H1 (cell line): ENCODE measurements around the gene COL19A1. TPM values are rescaled to one million over a fixed set of nuclear protein-coding genes. Genes with fewer than 3 reads are reported as not detected.

Source experiments
- polyA plus RNA-seq, 7 experiments: library from polyadenylated mRNA; depleted of rRNA in 3 of 7; stranded (reverse) in 5 of 7; unstranded in 2 of 7; fragments of >200 nt in 5 of 7; fragments of 200-250 nt in 2 of 7; gene quantifications; 1 replicate in 5 of 7; 2 replicates in 1 of 7; 4 replicates in 1 of 7; pipeline versions ENCODE4 v1.2.1 to v1.2.3, GENCODE V29; 2011 to 2013; ENCODE audit warnings: missing spikeins in 2 of 7, mixed read lengths in 2 of 7
- total RNA-seq: library from RNA; stranded (reverse); fragmentation: NEBNext Ultra II Directional; extraction: Animal tissue kit (Norgen Biotek cat#: 25700); gene quantifications from 2 replicates; pipeline ENCODE4 v1.2.1, GENCODE V29; 2021
- TF ChIP-seq, protein P1 (sequence below): IDR thresholded peaks from 2 replicates; pipeline ENCODE4 v1.6.1; 2012; ENCODE audit warnings: inconsistent platforms

Gene COL19A1
- total and polyA plus RNA-seq, 2 of the 8 experiments (the other 6 are each of a cell fraction or from before 2014, with no cell fraction given), result not detected

DNA sequence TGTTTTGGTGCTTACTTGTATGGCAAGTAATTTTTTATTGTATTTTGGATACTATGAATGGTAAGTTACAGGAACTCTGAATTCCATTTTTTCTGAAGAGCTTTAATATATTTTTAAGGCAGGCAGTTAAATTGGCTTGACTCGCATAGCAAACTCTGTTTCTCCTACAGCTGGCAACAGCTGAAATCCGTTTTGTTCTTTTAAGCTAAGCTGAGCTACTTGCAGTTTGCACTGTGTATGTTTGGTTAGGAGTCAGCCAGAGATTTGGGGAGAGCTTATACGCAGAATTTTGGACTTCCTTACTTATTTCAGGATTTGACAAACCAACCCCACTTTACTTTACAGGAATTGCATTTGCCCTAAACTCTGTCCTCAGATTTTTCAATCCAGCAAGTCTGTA lies 179.1 kb downstream of the COL19A1 start (continued):
- TF ChIP-seq, protein P1, sequence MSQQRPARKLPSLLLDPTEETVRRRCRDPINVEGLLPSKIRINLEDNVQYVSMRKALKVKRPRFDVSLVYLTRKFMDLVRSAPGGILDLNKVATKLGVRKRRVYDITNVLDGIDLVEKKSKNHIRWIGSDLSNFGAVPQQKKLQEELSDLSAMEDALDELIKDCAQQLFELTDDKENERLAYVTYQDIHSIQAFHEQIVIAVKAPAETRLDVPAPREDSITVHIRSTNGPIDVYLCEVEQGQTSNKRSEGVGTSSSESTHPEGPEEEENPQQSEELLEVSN, result no peak
